B cell (primary cell): ENCODE results near the gene ACAP3. TPM values are rescaled to one million over a fixed set of nuclear protein-coding genes. Genes with fewer than 3 reads are reported as not detected.

Experiments used
- ATAC-seq: fragments of 200-7000 bp; cut with Tn5 transposase; one replicate; pipeline ENCODE4 v1.10.0; 2021; ENCODE audit warnings: low read depth, mild to moderate bottlenecking, moderate number of reproducible peaks, moderate library complexity
- CTCF ChIA-PET: fragments of 350-600 bp; sonication (Branson Sonifier 250); formaldehyde crosslinking; loops from one replicate; lab custom pipeline; 2021; ENCODE audit warnings: antibody characterized with exemption, inconsistent platforms; lab: Charles Lee
- POLR2A ChIA-PET: fragments of 350-600 bp; sonication (Branson Sonifier 250); formaldehyde crosslinking; loops from one replicate; lab custom pipeline; 2021; ENCODE audit warnings: antibody characterized with exemption; lab: Charles Lee
- DNase-seq: peaks from one replicate; pipeline ENCODE4 v3.0.0; 2013
- H2AFZ ChIP-seq: 2 replicates; pipeline ENCODE4 v1.6.1; 2012; ENCODE audit warnings: mild to moderate bottlenecking, low read depth, low read length; ENCODE audit not compliant: insufficient read depth, poor library complexity, severe bottlenecking
- H3K27ac ChIP-seq, 2 donors: 1 replicate in 1 of 2; 2 replicates in 1 of 2; pipeline ENCODE4 v1.5.1; 2012 to 2013; ENCODE audit warnings: low read length in 2 of 2, mild to moderate bottlenecking in 2 of 2, moderate library complexity in 1 of 2
- H3K27me3 ChIP-seq, 4 experiments: fragments of 200-600 bp in 1 of 4; sonication (generic) in 1 of 4; replicated peaks in 1 of 4; 1 replicate in 2 of 4; 2 replicates in 2 of 4; pipeline versions ENCODE4 v1.6.1 to v1.7.0; 2013 to 2016; ENCODE audit warnings: low read length in 3 of 4, mild to moderate bottlenecking in 2 of 4, mixed read lengths in 1 of 4, moderate library complexity in 1 of 4; ENCODE audit not compliant: insufficient read depth in 4 of 4, control insufficient read depth in 3 of 4; ENCODE audit errors: control extremely low read depth in 1 of 4
- H3K36me3 ChIP-seq, 2 experiments: replicated peaks in 1 of 2; 1 replicate in 1 of 2; 2 replicates in 1 of 2; pipeline versions ENCODE4 v1.6.1 to v1.7.1; 2013; ENCODE audit warnings: low read length in 1 of 2; ENCODE audit not compliant: insufficient read depth in 2 of 2, control insufficient read depth in 1 of 2; ENCODE audit errors: control extremely low read depth in 1 of 2, extremely low read depth in 1 of 2
- H3K4me1 ChIP-seq, 2 donors: fragments of 200-600 bp in 1 of 2; sonication (generic) in 1 of 2; 1 replicate in 1 of 2; 2 replicates in 1 of 2; pipeline versions ENCODE4 v1.5.1 to v1.6.1; 2013 to 2017; ENCODE audit warnings: low read length in 2 of 2; ENCODE audit not compliant: control insufficient read depth in 2 of 2, insufficient read depth in 2 of 2
- H3K4me2 ChIP-seq: replicated peaks from 2 replicates; pipeline ENCODE3; 2012; ENCODE audit warnings: mild to moderate bottlenecking, low read depth, low read length; ENCODE audit not compliant: poor library complexity, severe bottlenecking
- H3K4me3 ChIP-seq, 5 experiments: fragments of 200-600 bp in 1 of 5; sonication (generic) in 1 of 5; 1 replicate in 3 of 5; 2 replicates in 2 of 5; pipeline versions ENCODE4 v1.5.1 to v1.7.0; 2011 to 2016; ENCODE audit warnings: low read length in 4 of 5, mild to moderate bottlenecking in 4 of 5, low read depth in 2 of 5, control low read depth in 1 of 5, moderate library complexity in 1 of 5; ENCODE audit not compliant: insufficient read depth in 1 of 5; ENCODE audit errors: control extremely low read depth in 1 of 5, extremely low read depth in 1 of 5
- H3K79me2 ChIP-seq: fragments of 200-600 bp; sonication (generic); one replicate; pipeline ENCODE4 v1.6.0; 2016; ENCODE audit warnings: low read length; ENCODE audit not compliant: control insufficient read depth, insufficient read depth
- H3K9ac ChIP-seq: fragments of 200-600 bp; sonication (generic); 2 replicates; pipeline ENCODE4 v1.6.1; 2017; ENCODE audit warnings: mild to moderate bottlenecking, low read length, moderate library complexity
- H3K9me3 ChIP-seq, 3 donors: one replicate each; pipeline versions ENCODE4 v1.6.1 to v1.7.1; 2013; ENCODE audit warnings: low read length in 2 of 3; ENCODE audit not compliant: control insufficient read depth in 2 of 3, insufficient read depth in 1 of 3; ENCODE audit errors: control extremely low read depth in 1 of 3
- H4K20me1 ChIP-seq: 2 replicates; pipeline ENCODE4 v1.6.0; 2012; ENCODE audit warnings: mild to moderate bottlenecking, low read length; ENCODE audit not compliant: insufficient read depth, control insufficient read depth, poor library complexity, severe bottlenecking
- H3K27ac Mint-ChIP-seq: one replicate; pipeline ENCODE4 v1.8.0; 2021; ENCODE audit warnings: mixed read lengths
- H3K27me3 Mint-ChIP-seq: one replicate; pipeline ENCODE4 v1.8.0; 2021; ENCODE audit warnings: mixed read lengths
- H3K4me1 Mint-ChIP-seq: one replicate; pipeline ENCODE4 v1.8.0; 2021; ENCODE audit warnings: mixed read lengths
- H3K4me3 Mint-ChIP-seq: one replicate; pipeline ENCODE4 v1.8.0; 2021; ENCODE audit warnings: mixed read lengths
- H3K9me3 Mint-ChIP-seq: one replicate; pipeline ENCODE4 v1.8.0; 2022; ENCODE audit warnings: mixed read lengths; ENCODE audit not compliant: insufficient read depth
- EZH2 ChIP-seq: IDR thresholded peaks from 2 replicates; pipeline ENCODE4 v1.6.1; 2012; ENCODE audit warnings: borderline replicate concordance, low read depth, mild to moderate bottlenecking, moderate library complexity, low read length; ENCODE audit not compliant: insufficient read depth, poor library complexity, severe bottlenecking
- WGBS: methylation state at CpG from one replicate; pipeline ENCODE4 v1.1.5; 2013; ENCODE audit warnings: missing lambda C conversion rate; ENCODE audit not compliant: insufficient coverage; 5-methylcytosine and 5-hydroxymethylcytosine counted together
- intact Hi-C: fragments of 100-400 bp; cut with micrococcal nuclease; formaldehyde crosslinking; loops from one replicate; pipeline ENCODE4 v1.10.0; 2022
- polyA plus RNA-seq: library from polyadenylated mRNA; depleted of rRNA; stranded (reverse); fragments of >200 nt; gene quantifications from 2 replicates; pipeline ENCODE4 v1.2.3, GENCODE V29; 2012
- total RNA-seq, 2 donors: library from RNA; stranded (reverse); fragments of 120-200 nt in 1 of 2; gene quantifications; 1 replicate in 1 of 2; 2 replicates in 1 of 2; pipeline versions ENCODE4 v1.2.3 to v1.2.4, GENCODE V29; 2013 to 2022
- TF ChIP-seq, protein P1 (sequence below): fragments of 200-600 bp; IDR thresholded peaks from one replicate; pipeline ENCODE4 v1.8.0; 2022; ENCODE audit warnings: antibody characterized with exemption, mild to moderate bottlenecking

Gene ACAP3
- total and polyA plus RNA-seq, 2 donors (not counting 1 experiment from before 2014, with no cell fraction given), result 40.7 to 124 TPM

DNA sequence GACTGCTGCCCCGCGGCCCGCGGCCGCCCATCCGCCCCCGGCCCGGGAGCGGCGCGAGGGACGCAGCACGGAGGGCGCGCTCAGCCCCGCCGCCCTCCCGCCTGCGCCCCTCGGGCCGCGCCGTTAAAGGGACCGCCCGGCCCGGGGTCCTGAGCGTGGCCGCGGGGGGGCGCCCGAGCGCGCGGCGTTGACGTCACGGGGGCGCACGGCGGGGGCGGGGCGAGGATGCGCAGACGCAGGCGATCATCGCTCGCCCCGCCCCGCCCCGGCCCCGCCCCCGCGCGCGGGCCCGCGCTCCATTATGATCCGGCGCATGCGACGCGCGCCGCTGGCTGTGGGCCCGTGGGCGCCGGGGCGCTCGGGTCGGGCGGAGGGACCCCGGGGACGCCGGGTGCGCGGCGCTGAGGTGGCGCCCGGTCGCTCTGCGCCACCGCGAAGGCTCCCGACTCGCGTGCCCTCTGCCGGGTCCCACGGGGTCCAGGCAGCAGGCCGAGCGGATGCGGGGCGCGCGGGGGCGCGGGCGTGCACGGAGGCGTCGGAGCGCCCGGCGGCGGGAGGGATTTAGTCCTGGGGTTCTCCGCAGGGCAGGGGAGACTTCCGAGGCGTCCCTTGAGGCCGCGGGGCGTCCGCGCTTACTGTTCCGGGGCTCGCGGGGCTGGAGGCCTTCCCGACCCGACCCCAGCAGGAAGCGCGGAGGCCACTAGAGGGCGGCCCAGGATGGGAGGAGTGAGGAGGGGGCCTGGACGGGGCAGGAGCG, 41.7 kb upstream of the ACAP3 start, which contains the start of gene DVL1:
DVL1 (minus strand) TSS at position 163 of the 757 bp plus-strand sequence. CDS start 353 bp downstream, outside the sequence.
- CTCF ChIA-PET, result no interaction called here
- peak within 1 kb of the TSS; percentile 88 for H2AFZ ChIP-seq
- peak within 1 kb of the TSS; percentile 34 to 81 (median 64) for H3K4me3 ChIP-seq

More for the DNA sequence above, 41.7 kb upstream of the ACAP3 start, which contains the start of gene DVL1:
- Histone ChIP-seq H3K36me3 (no peaks in the 10 kb centered on the region), H3K4me2 (peak within 1 kb of the TSS; percentile 96), H4K20me1 (peaks cover 36% of the 10 kb centered on the region), H3K9ac (peak within 1 kb of the TSS; percentile 75), H3K27ac (peak within 1 kb of the TSS in 1 of 2 donors; percentile 73), H3K9me3 (peaks cover 0 to 7% (median 0%) of the 10 kb centered on the region in 3 donors), H3K4me1 (peaks cover 30 to 44% of the 10 kb centered on the region in 2 donors), H3K79me2 (peaks cover 34% of the 10 kb centered on the region), H3K27me3 (peaks cover 0 to 31% (median 10%) of the 10 kb centered on the region in 4 experiments)
- ATAC-seq (peak; percentile 81), DNase-seq (peak; percentile 88)
- H3K4me1 Mint-ChIP-seq, result peaks cover 31% of the 10 kb centered on the region
- no peaks in the 10 kb centered on the region for H3K9me3 Mint-ChIP-seq
- TF ChIP-seq EZH2, result no peak
- TF ChIP-seq, protein P1, sequence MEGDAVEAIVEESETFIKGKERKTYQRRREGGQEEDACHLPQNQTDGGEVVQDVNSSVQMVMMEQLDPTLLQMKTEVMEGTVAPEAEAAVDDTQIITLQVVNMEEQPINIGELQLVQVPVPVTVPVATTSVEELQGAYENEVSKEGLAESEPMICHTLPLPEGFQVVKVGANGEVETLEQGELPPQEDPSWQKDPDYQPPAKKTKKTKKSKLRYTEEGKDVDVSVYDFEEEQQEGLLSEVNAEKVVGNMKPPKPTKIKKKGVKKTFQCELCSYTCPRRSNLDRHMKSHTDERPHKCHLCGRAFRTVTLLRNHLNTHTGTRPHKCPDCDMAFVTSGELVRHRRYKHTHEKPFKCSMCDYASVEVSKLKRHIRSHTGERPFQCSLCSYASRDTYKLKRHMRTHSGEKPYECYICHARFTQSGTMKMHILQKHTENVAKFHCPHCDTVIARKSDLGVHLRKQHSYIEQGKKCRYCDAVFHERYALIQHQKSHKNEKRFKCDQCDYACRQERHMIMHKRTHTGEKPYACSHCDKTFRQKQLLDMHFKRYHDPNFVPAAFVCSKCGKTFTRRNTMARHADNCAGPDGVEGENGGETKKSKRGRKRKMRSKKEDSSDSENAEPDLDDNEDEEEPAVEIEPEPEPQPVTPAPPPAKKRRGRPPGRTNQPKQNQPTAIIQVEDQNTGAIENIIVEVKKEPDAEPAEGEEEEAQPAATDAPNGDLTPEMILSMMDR, result peak; percentile 46
- POLR2A ChIA-PET, result no interaction called here
- intact Hi-C loops, result loop anchor here (1.0 kb wide), 2 partner anchors 25 to 26 kb away; partner anchors contain the start of genes AURKAIP1, CPTP and INTS11
- H3K27me3 Mint-ChIP-seq, result peaks cover 12% of the 10 kb centered on the region
- H3K4me3 Mint-ChIP-seq, result peak within 1 kb of the TSS; percentile 83
- H3K27ac Mint-ChIP-seq, result peak within 1 kb of the TSS; percentile 56
- WGBS, result under 1% methylated on average over 113 of the region's 122 CpGs
